NB4 (cell line): Measurements from ENCODE around the gene TRAF4.

ENCODE experiments used
- DNase-seq: peaks from one replicate; pipeline ENCODE4 v3.0.0; 2010; ENCODE audit warnings: low read depth
- H3K4me3 ChIP-seq: one replicate; pipeline ENCODE4 v1.5.1; 2011; ENCODE audit warnings: mild to moderate bottlenecking, low read depth, low read length, moderate library complexity
- CTCF ChIP-seq: IDR thresholded peaks from one replicate; pipeline ENCODE4 v1.5.1; 2012; ENCODE audit warnings: low read depth, low read length
- MYC ChIP-seq: IDR thresholded peaks from 2 replicates; pipeline ENCODE4 v1.6.1; 2011; ENCODE audit warnings: low read depth, low read length
- POLR2A ChIP-seq: IDR thresholded peaks from 2 replicates; pipeline ENCODE4 v1.6.1; 2011; ENCODE audit warnings: mild to moderate bottlenecking; ENCODE audit not compliant: insufficient read length; ENCODE audit errors: extremely low read depth
- TF ChIP-seq, protein P1 (sequence below): IDR thresholded peaks from 2 replicates; pipeline ENCODE4 v1.6.1; 2011; ENCODE audit warnings: low read depth, low read length

The TRAF4 gene, protein sequence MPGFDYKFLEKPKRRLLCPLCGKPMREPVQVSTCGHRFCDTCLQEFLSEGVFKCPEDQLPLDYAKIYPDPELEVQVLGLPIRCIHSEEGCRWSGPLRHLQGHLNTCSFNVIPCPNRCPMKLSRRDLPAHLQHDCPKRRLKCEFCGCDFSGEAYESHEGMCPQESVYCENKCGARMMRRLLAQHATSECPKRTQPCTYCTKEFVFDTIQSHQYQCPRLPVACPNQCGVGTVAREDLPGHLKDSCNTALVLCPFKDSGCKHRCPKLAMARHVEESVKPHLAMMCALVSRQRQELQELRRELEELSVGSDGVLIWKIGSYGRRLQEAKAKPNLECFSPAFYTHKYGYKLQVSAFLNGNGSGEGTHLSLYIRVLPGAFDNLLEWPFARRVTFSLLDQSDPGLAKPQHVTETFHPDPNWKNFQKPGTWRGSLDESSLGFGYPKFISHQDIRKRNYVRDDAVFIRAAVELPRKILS

GRCh38 chr17:28743243-28744103 lies at the start of gene TRAF4:
Gene TRAF4 (plus strand): TSS chr17:28744011. CDS start chr17:28744113, 102 bp downstream.
- peak; percentile 91 for DNase-seq
- H3K4me3 ChIP-seq: peak within 1 kb of the TSS; percentile 88
- TF ChIP-seq, protein P1, sequence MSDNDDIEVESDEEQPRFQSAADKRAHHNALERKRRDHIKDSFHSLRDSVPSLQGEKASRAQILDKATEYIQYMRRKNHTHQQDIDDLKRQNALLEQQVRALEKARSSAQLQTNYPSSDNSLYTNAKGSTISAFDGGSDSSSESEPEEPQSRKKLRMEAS: peak; percentile 29; the same call in 1 of the 2 replicates
- peak; percentile 48 for TF ChIP-seq MYC
- TF ChIP-seq POLR2A: peak; percentile 96
- TF ChIP-seq CTCF: no peak

- DNase-seq: no peak
- TF ChIP-seq CTCF (no peak), POLR2A (no peak), MYC (peak; percentile 29; the same call in 1 of the 2 replicates)
- TF ChIP-seq, protein P1: 0 out of 2 replicates have a peak, but pooled peaks have one; percentile 35
- no peak overlapping the region for H3K4me3 ChIP-seq
Measured at GRCh38 chr17:28698253-28698941, 45.4 kb upstream of the TRAF4 start.

DNA sequence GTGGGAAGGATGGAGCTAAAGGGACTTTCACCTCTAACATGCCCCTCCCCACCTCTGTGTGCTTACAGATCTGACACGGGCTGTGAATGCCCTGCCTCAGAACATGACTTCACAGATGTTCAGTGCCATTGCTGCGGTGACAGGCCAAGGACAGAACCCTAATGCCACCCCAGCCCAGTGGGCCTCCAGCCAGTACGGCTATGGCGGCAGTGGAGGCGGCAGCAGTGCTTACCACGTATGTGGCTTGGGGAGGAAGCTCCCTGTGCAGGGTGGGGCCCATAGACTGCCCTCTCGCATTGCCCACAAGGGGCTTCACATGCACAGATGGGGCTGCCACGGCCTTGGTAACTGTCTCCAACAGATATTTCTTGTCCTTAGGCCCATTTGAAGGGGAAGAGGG lies 43.5 kb upstream of the TRAF4 start:
- DNase-seq: no peak
- no peak for TF ChIP-seq CTCF
- no peak for TF ChIP-seq MYC
- TF ChIP-seq, protein P1: no peak
- TF ChIP-seq POLR2A: no peak
- H3K4me3 ChIP-seq: no peak overlapping the region

- DNase-seq: no peak
- TF ChIP-seq, protein P1: no peak
- no peak for TF ChIP-seq MYC
- TF ChIP-seq POLR2A: no peak
- TF ChIP-seq CTCF: no peak
Measured at GRCh38 chr17:28700830-28701492, 42.9 kb upstream of the TRAF4 start.

More at GRCh38 chr17:28700830-28701492, 42.9 kb upstream of the TRAF4 start:
- H3K4me3 ChIP-seq: no peak overlapping the region
